COLO668 (cell line): ENCODE data around the gene IBA57.

Experiments used
- DNase-seq: peaks from one replicate; lab custom pipeline; 2025; ENCODE audit not compliant: unreplicated experiment; lab: John Stamatoyannopoulos, UW

The IBA57 gene

DNA sequence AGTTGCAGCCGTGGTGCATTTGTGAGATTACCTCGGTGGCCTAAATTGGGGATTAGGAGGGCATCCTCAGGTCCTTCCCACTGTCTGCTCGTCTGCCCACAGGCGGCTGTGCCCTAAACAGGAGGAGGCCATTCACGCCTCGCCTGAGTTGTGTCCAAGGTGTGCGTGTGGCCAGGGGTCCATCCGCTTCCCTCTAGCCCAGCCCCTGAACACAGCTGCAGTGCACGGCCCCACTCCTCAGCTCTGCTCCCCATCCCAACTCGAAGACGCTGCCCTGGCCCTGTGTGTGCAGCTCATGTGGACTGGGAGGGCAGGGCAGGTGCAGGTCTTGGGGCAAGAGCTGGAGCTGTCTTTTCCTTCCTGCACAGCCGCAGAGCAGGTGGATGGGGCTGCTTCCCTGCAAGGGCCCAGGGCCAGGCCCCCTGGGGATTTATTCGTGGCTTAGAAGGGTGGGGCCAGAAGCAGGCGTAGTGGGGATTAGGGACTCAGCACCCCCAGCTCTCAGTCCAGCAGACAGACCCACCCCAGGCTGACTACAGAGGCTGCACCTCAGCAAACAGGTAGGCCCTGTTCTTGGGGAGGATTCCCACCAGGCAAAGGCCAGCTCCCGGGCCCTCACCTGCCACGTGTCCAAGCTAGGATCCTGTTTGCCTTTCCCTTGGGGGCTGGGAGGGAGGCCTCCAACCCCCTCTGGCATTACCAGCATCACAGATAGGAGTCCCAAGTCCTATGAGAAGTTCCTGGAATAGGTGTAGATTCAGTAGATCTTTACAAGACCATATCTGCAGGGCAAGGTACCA, 21.2 kb upstream of the IBA57 start:
- peak; percentile 11 for DNase-seq

DNA sequence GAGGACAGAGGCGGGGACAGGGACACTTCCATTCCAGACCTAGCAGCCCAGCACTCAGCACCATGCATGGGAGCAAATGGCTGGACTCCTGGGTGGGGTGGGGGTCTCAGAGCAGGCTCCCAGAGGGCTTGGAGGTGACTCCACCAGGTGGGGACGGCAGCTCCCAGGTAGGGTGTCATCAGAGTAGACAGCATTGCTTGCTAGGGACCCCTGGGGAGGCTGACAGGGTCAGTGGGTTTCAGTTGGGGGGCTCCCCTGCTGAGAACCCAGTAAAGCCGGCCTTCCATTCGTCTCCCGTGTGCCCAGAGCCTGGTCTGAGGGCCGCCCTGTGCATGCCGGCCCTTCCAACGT, 20.6 kb upstream of the IBA57 start:
- DNase-seq, result no peak

DNA sequence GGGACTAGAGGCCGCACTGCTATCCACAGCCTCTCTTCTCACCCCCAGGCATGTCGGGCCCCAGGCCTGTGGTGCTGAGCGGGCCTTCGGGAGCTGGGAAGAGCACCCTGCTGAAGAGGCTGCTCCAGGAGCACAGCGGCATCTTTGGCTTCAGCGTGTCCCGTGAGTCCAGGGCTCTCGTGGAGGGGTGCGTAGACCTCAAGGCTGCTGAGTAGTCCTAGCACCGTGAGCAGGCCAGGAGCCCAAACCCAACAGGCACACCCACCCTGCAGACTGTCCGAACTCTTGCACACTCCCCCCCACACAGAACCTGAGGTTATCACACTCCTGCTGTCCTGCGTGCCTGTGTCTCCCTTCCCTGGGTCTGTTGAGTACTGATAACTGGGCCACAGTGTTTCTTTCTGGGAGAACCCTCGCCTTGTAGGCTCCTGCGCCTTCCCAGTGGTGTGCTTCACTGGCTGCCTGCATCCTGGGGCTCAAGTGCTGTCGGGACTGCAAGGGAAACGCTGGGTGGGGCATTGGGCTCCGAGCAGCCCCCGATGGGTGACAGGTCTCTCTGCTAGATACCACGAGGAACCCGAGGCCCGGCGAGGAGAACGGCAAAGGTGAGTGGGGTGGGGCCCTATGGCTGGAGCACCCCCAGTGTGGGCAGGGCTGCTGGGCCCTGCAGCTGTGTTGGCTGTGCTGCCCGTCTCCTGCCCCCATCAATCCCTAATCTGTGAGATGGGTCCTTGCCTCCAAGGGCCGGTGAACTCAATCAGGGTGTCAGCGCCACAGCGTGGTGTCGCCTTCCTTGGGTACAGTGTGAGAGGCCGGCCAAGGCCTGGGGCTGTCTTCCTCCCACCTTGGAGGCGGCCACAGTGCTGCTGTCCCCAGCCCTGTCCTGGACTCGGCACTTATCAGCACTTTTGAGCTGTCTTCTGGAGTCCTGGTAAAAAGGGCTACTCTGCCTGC, 19.9 kb upstream of the IBA57 start:
- DNase-seq, result no peak

DNA sequence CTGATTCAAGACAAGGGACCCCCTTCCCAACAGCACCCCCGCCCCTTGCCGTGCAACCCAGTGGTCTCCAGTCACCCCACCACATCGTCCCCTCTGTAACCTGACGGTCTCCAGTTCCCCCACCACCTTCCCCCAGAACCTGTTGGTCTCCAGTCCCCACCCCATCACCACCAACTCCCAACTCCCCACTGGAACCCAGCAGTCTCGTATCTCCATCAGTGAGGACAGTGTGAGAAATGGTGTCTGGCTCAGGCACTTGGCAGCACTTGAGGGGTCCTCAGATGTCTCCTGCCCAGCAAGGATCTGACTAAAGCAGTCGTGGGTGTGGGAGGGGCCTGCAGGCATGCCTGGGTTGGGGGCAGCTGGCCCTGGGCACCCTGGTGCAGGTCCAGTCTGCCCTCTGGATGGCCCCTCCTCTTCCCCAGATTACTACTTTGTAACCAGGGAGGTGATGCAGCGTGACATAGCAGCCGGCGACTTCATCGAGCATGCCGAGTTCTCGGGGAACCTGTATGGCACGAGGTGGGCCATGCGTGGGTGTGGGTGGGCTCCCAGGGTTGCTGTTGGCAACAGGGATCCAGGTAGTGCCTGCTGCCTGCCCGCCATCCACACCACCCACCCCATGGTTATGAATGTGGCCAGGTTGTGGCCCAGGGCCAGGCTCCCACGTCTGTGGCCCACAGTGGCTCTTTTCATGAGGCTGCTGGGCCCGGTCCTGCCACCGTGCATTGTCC, 19.0 kb upstream of the IBA57 start:
- no peak for DNase-seq

DNA sequence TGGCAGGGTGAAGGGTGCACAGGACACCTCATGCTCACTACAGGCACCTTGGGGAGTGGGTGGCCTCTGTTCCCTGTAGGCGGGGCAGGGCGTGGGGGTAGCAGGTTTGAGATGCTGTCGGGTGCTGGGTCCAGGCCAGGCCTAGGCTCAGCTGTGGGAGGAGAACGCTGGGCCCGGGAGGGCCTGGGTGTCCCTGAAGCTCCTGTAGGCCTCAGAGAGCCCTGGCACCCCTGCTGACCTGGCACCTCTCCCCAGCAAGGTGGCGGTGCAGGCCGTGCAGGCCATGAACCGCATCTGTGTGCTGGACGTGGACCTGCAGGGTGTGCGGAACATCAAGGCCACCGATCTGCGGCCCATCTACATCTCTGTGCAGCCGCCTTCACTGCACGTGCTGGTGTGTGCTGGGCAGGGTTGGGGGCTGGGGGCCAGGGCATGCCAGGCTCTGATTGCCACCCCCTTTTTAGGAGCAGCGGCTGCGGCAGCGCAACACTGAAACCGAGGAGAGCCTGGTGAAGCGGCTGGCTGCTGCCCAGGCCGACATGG, 18.4 kb upstream of the IBA57 start:
- DNase-seq, result no peak

DNA sequence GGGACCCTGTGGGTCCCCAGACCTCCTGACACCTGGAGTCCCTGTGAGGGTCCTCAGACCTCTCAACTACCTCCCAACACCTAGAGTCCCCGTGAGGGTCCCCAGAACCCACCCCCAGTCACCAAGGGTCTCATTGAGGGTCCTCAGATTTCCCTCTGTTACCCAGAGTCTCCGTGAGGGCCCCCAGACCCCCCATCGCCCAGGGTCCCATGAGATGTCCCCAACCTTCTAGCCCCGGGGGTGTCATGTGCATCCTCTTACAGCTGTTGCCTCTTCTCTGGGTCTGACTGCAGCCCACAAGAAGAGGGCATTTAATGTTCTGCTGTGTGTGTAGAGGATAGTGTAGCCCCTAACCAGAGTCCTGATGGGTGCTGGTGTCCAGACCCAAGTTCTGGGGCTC, 17.8 kb upstream of the IBA57 start:
- DNase-seq, result no peak

GRCh38 chr1:228148196-228148861, 17.3 kb upstream of the IBA57 start:
- DNase-seq, result no peak

DNA sequence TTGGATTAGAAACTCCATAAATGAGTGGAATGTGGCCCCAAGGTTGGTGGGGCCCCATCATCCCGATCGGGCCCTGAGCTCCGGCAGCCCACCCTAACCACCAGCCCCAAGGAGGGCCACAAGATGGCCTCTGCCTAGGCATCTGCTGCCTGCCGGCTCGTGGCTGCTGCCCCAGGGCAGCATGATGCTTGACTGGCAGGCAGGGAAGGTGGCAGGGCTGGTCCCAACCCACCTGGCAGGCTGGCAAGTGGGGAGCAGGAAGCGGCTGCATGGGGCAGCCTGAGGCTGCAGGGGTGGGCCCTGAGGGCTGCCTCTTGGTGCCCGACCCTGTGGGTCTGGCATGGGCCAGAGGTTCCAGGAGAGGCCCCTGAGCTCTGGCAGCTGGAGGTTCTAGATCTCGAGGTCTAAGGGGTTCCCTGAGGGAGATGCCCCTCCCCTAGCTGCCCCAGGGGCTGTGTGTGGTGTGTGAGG, 16.6 kb upstream of the IBA57 start:
- no peak for DNase-seq

DNA sequence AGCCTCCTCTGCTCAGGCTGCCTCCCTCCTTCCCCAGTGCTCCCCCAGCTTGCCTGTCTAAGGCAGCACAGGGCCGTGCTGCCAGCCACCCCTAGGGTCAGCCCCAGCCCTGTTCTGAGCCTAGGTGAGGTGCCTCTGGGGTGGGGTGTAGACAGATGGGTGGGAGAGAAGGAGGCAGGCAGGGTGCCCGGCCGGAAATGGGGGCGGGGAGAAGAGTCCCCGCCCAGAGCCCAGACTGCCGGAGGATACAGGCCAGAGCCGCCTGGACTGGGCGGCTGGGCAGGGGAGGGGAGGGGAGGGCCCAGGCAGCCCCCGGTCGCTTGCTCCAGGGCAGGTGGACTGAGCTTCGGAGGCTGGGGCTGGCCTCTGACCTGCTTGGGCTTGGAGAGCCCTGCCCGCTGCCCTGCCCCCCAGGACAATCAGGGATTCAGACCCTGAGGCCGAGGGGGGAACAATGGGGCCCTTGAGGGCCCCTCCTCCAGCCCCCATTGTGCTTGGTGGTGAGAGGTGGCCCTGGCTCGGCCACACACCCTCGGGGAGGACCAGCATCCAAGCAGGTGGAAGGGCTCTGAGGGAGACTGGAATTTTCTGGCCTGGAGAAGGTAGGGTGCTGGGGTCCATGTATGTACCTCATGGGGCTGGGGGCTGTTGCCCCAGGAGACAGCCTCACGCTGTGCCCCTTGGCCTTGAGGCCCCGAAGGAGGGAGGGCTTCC, 16.0 kb upstream of the IBA57 start, which contains the start of gene GJC2:
TSS of gene GJC2 (plus strand) at position 525 of the 714 bp plus-strand sequence. CDS start 7,829 bp downstream, outside the sequence.
- DNase-seq, result no peak

DNA sequence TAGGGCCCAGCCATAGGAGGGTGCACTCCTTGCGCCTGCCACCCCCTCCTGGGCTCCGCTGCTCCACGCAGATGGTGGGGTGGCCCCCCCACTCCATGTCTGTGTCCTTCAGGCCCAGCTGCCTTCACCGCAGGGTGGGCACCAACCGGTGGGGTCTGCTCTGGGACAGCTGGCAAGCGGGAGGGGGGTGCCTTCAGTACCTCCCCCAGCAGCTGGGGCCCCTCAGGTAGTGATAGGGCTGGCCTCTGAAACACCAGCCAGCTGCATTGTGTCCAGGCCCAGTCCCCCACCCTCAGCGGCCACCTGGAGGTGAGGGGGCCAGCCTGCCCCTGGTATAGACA, 15.5 kb upstream of the IBA57 start:
- no peak for DNase-seq

GRCh38 chr1:228150461-228151179, 15.0 kb upstream of the IBA57 start:
- DNase-seq, result no peak

DNA sequence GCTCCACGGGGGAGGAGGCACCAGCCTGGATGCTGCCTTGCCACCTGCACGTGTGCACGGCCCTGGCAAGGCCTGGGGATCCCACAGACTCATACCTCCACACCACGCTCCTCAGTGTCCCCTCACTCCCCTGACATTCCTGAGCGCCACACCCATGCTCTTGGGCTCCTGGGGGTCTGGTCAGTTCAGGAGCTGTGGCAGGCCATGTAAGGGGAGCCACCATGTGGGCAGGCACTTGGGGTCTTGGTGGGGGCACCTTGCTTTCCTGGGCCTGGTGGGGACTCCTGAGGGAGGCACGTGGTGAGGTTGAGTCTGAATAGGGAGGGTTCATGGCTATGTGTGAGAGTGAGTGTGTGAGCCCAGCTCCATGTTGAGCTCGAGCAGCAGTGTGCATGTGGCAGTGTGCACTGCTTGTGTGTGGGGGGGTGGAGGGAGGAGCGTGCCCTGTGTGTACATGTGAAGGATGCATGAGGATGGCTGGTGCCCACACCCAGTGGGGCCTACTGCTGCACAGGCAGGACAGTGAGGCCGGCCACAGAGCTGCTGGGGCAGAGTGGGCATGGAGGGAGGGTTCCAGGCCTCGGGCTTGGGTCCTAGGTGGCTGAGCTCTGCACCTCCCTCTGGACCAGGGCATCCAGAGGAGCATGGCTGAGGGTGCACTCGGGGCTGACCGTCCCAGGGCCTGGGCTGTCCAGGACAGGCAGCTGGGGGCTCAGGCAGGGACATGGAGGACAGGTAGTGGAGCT, 14.3 kb upstream of the IBA57 start:
- no peak for DNase-seq

DNA sequence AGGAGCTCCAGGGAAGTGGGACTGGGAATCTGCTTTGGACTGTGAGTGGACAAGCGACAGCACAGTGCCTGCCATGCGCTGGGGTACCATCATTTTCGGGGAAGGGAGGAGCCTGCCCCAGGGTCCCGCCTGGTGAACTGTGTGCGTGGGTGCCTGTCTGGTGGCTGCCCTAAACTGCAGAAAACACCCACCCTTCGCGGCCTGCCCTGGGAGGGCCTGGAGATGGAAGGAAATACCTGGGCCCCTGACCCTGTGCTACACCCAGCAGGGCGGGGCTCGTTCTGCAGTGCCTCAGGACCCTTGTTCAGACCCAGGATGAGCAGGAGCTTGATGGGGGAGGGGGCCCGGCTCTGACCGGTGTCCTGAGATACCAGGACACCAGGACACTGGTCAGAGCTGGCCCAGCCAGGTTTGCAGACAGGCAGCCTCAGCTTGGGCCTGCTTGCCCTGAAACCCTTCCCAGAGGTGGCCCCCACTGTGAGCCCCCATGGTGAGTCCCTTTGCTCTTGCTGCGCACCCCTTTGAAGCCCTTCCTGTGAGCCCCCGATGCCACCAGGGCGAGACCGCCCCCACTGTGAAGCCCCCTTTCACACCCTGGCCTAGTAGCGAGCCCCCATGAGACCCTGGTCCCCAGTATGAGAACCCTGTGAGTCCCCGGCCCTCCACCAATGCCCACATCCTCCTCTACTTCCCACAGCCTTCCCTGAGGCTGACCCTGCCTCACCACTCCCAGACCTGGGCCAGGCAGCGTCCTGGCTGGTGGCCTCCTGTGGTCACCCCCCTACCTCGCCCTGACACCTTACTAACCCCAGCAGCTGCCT, 13.3 kb upstream of the IBA57 start:
- DNase-seq, result no peak

DNA sequence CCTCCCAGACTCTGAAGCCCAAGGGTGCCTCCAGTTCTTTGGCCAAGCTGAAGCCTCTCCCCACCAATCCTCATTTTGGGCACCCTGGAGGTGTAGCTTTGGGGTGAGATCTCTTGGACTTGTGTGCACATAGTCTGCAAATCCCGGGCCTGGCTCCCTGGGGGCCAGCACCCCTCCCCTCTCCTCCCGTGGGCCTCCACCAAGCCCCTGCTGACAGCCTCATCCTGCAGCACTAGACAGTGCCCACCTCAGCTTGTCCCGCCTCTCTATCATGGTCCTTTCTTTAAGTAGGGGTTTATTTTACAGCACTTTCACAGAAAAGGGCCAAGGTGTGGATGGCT, 12.7 kb upstream of the IBA57 start:
- DNase-seq, result no peak

DNA sequence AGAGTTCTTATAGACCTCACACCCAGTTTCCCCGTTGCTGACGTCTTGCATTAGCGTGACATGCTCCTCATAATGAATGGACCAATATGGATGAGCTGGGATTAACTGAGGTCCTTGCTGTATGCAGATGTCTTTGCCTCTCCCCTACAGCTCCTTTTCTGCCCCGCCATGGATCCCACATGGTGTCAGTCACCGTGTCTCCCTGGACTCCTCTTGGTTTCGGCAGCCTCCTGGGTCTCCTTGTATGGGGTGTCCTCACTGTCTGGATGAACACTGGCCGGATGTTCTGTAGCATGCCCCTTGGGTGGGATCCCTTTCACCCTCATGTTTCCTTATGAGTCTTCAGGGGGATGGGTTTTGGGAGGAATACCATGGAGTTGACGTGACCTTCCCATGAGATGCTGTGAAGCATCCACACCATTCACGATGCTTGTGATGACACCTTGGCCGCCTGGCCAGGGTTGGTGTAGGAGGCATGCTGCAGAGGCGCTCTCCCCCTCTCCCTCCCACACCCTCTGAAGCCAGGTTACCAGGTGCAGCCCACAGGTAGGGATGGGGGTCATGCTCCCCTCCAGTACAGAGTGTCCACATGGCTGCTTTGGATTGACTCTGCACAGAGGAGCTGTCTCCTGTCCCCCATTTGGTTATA, 11.5 kb upstream of the IBA57 start:
- DNase-seq, result no peak

- DNase-seq, result no peak
These were observed 10.7 kb upstream of the IBA57 start for GRCh38 chr1:228154670-228155571.
